HepG2 (cell line): Measurements from ENCODE around the gene THRB. TPM values are rescaled to one million over a fixed set of nuclear protein-coding genes. Genes with fewer than 3 reads are reported as not detected.

Experiments
- CBFB ChIP-seq: sonication (generic); formaldehyde crosslinking; IDR thresholded peaks from 2 replicates; pipeline ENCODE4 v1.4.0; 2020; ENCODE audit warnings: missing genetic modification reagents
- CSRNP2 ChIP-seq: sonication (generic); formaldehyde crosslinking; conservative IDR thresholded peaks from 2 replicates; pipeline ENCODE4 v1.8.0; 2022; ENCODE audit warnings: low read depth, missing genetic modification reagents
- ERF ChIP-seq: IDR thresholded peaks from 2 replicates; pipeline ENCODE4 v1.6.1; 2018; ENCODE audit warnings: missing biosample characterization, missing genetic modification reagents
- GFI1 ChIP-seq: sonication (generic); formaldehyde crosslinking; IDR thresholded peaks from 2 replicates; pipeline ENCODE4 v1.5.0; 2020; ENCODE audit warnings: missing genetic modification reagents, mild to moderate bottlenecking, borderline replicate concordance
- GPN1 ChIP-seq: sonication (generic); formaldehyde crosslinking; IDR thresholded peaks from 2 replicates; pipeline ENCODE4 v1.5.1; 2020; ENCODE audit warnings: missing genetic modification reagents, borderline replicate concordance
- IRF2 ChIP-seq: IDR thresholded peaks from 2 replicates; pipeline ENCODE4 v1.6.1; 2018; ENCODE audit warnings: missing genetic modification reagents, missing compliant biosample characterization
- KAT8 ChIP-seq: IDR thresholded peaks from 2 replicates; pipeline ENCODE4 v1.6.1; 2016; ENCODE audit warnings: missing genetic modification reagents, missing compliant biosample characterization
- MAFG ChIP-seq: sonication (generic); formaldehyde crosslinking; IDR thresholded peaks from 2 replicates; pipeline ENCODE4 v1.5.1; 2020; ENCODE audit warnings: mild to moderate bottlenecking, missing genetic modification reagents
- NFE2L2 ChIP-seq: fragments of 150-350 bp; IDR thresholded peaks from 2 replicates; pipeline ENCODE4 v1.6.1; 2014; ENCODE audit warnings: low read length
- NR2F6 ChIP-seq, 2 experiments: IDR thresholded peaks; 2 replicates each; pipeline ENCODE4 v1.6.1; 2016; ENCODE audit warnings: antibody characterized with exemption in 1 of 2, mild to moderate bottlenecking in 1 of 2
- SMAD9 ChIP-seq: sonication (generic); formaldehyde crosslinking; IDR thresholded peaks from 2 replicates; pipeline ENCODE4 v1.5.1; 2020; ENCODE audit warnings: mild to moderate bottlenecking, missing genetic modification reagents
- SOX13 ChIP-seq, 3 experiments: fragments of 450-650 bp in 1 of 3; sonication (generic) in 1 of 3; formaldehyde crosslinking in 1 of 3; IDR thresholded peaks in 2 of 3; conservative IDR thresholded peaks in 1 of 3; 2 replicates each; pipeline versions ENCODE4 v1.5.0 to v1.6.1; 2016 to 2020; ENCODE audit warnings: antibody characterized with exemption in 1 of 3, mild to moderate bottlenecking in 1 of 3, missing compliant biosample characterization in 1 of 3, missing genetic modification reagents in 1 of 3, moderate library complexity in 1 of 3
- SOX5 ChIP-seq: IDR thresholded peaks from 2 replicates; pipeline ENCODE4 v1.6.1; 2016; ENCODE audit warnings: borderline replicate concordance
- TIGD3 ChIP-seq: sonication (generic); formaldehyde crosslinking; IDR thresholded peaks from 2 replicates; pipeline ENCODE4 v1.5.1; 2020; ENCODE audit warnings: mild to moderate bottlenecking, missing genetic modification reagents, borderline replicate concordance
- YEATS4 ChIP-seq: sonication (generic); formaldehyde crosslinking; IDR thresholded peaks from 2 replicates; pipeline ENCODE4 v1.4.0; 2020; ENCODE audit warnings: missing genetic modification reagents, borderline replicate concordance
- ZBTB1 ChIP-seq: sonication (generic); formaldehyde crosslinking; IDR thresholded peaks from 2 replicates; pipeline ENCODE4 v1.4.0; 2020; ENCODE audit warnings: missing genetic modification reagents, borderline replicate concordance
- ZMAT3 ChIP-seq: sonication (generic); formaldehyde crosslinking; conservative IDR thresholded peaks from 2 replicates; pipeline ENCODE4 v1.7.0; 2021; ENCODE audit warnings: missing genetic modification reagents
- ZNF101 ChIP-seq: sonication (generic); formaldehyde crosslinking; IDR thresholded peaks from 2 replicates; pipeline ENCODE4 v1.4.0; 2020; ENCODE audit warnings: mild to moderate bottlenecking, low read depth, missing genetic modification reagents, borderline replicate concordance
- ZNF24 ChIP-seq: fragments of 450-650 bp; IDR thresholded peaks from 2 replicates; pipeline ENCODE4 v1.6.1; 2017; ENCODE audit warnings: antibody characterized with exemption, mild to moderate bottlenecking
- ZNF574 ChIP-seq: sonication (generic); formaldehyde crosslinking; IDR thresholded peaks from 2 replicates; pipeline ENCODE4 v1.4.0; 2020; ENCODE audit warnings: missing genetic modification reagents
- polyA plus RNA-seq, 8 experiments: library from polyadenylated mRNA; depleted of rRNA in 3 of 8; stranded (reverse) in 7 of 8; unstranded in 1 of 8; fragments of >200 nt; fragmentation: Illumina TruSeq in 4 of 8; extraction: Trizol in 4 of 8; gene quantifications; 2 replicates each; pipeline versions ENCODE4 v1.2.1 to v1.2.3, GENCODE V29; 2011 to 2016; ENCODE audit warnings: low read depth in 4 of 8, missing spikeins in 1 of 8, mixed read lengths in 1 of 8; ENCODE audit not compliant: insufficient read depth in 1 of 8
- total RNA-seq, 5 experiments: library from RNA; depleted of rRNA; stranded (reverse); fragments of >200 nt; fragmentation: Illumina TruSeq; extraction: Trizol; gene quantifications; 2 replicates each; pipeline ENCODE4 v1.2.3, GENCODE V29; 2016; ENCODE audit warnings: low read depth in 1 of 5
- TF ChIP-seq, protein P1 (sequence below): IDR thresholded peaks from 2 replicates; pipeline ENCODE4 v1.6.1; 2016; ENCODE audit warnings: mild to moderate bottlenecking
- TF ChIP-seq, protein P2 (sequence below): sonication (generic); formaldehyde crosslinking; IDR thresholded peaks from 2 replicates; pipeline ENCODE4 v1.4.0; 2020; ENCODE audit warnings: missing genetic modification reagents

THRB gene
- total and polyA plus RNA-seq, 2 of the 13 experiments (the other 11 are each of a cell fraction or from before 2014, with no cell fraction given), result 4.7 to 22.7 TPM

DNA sequence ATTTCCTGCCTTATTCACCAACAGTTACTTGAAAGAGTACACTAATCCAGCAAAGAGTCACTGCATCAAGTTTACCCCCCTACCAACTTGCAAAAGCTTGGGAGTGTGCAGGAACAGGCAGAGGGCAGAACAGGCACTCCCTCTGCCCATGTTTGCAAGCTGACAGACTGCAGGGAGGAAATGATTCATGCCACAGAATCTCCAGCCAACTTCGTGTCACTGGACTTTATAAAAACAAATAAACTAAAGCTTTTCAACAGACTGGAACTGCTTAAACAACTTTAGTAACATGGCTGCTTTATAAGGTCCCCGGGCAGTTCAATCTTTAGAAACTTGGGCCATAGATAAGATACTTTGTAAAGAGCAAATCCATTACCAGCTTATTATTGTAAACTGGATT, 129.5 kb downstream of the THRB start (continued):
- peak; percentile 28; the same call in 1 of the 2 replicates for TF ChIP-seq NR2F6 (IDR thresholded peaks at IDR 0.05)
- TF ChIP-seq NR2F6 (CRISPR knock-in tag; IDR thresholded peaks at IDR 0.05), result peak; percentile 49; the same call in 1 of the 2 replicates
- no peak for TF ChIP-seq ZBTB1 (CRISPR knock-in tag)
- TF ChIP-seq SOX5, result peak; percentile 73; the same call in 1 of the 2 replicates
- no peak for TF ChIP-seq YEATS4 (CRISPR knock-in tag)
- no peak for TF ChIP-seq CBFB (CRISPR knock-in tag)
- TF ChIP-seq SOX13 (IDR thresholded peaks at IDR 0.05), result no peak
- peak in 1 of 2 experiments; percentile 64; a peak in 1 of 4 replicates for TF ChIP-seq SOX13 (CRISPR knock-in tag; conservative IDR thresholded peaks at IDR 0.05 in 1 of 2, IDR thresholded peaks at IDR 0.05 in 1 of 2)
- no peak for TF ChIP-seq ZNF101 (CRISPR knock-in tag)
- no peak for TF ChIP-seq GFI1 (CRISPR knock-in tag)
- 0 out of 2 replicates have a peak, but pooled peaks have one; percentile 25 for TF ChIP-seq ZNF574
- no peak for TF ChIP-seq CSRNP2 (CRISPR knock-in tag)
- no peak for TF ChIP-seq GPN1 (CRISPR knock-in tag)
- TF ChIP-seq KAT8, result peak; percentile 48; the same call in 1 of the 2 replicates
- TF ChIP-seq ZNF24, result no peak
- no peak for TF ChIP-seq NFE2L2
- TF ChIP-seq ZMAT3, result no peak
- TF ChIP-seq, protein P1, sequence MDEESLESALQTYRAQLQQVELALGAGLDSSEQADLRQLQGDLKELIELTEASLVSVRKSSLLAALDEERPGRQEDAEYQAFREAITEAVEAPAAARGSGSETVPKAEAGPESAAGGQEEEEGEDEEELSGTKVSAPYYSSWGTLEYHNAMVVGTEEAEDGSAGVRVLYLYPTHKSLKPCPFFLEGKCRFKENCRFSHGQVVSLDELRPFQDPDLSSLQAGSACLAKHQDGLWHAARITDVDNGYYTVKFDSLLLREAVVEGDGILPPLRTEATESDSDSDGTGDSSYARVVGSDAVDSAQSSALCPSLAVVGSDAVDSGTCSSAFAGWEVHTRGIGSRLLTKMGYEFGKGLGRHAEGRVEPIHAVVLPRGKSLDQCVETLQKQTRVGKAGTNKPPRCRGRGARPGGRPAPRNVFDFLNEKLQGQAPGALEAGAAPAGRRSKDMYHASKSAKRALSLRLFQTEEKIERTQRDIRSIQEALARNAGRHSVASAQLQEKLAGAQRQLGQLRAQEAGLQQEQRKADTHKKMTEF (CRISPR knock-in tag), result peak; percentile 50; the same call in 1 of the 2 replicates
- TF ChIP-seq TIGD3 (CRISPR knock-in tag), result no peak
- TF ChIP-seq IRF2 (CRISPR knock-in tag), result peak; percentile 83
- TF ChIP-seq MAFG (CRISPR knock-in tag), result no peak
- TF ChIP-seq SMAD9, result no peak
- peak; percentile 51; the same call in 1 of the 2 replicates for TF ChIP-seq ERF
- TF ChIP-seq, protein P2, sequence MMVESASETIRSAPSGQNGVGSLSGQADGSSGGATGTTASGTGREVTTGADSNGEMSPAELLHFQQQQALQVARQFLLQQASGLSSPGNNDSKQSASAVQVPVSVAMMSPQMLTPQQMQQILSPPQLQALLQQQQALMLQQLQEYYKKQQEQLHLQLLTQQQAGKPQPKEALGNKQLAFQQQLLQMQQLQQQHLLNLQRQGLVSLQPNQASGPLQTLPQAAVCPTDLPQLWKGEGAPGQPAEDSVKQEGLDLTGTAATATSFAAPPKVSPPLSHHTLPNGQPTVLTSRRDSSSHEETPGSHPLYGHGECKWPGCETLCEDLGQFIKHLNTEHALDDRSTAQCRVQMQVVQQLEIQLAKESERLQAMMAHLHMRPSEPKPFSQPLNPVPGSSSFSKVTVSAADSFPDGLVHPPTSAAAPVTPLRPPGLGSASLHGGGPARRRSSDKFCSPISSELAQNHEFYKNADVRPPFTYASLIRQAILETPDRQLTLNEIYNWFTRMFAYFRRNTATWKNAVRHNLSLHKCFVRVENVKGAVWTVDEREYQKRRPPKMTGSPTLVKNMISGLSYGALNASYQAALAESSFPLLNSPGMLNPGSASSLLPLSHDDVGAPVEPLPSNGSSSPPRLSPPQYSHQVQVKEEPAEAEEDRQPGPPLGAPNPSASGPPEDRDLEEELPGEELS (CRISPR knock-in tag), result peak; percentile 80
